HG03039 (cell line): ENCODE measurements around the gene PLOD1.
"Not testable (repeated sequence)": the region's sequence is repeated elsewhere in the genome, so short reads cannot be mapped to it uniquely, and the experiment has no call there.

Experiments
- ATAC-seq: cut with Tn5 transposase; IDR thresholded peaks from one replicate; pipeline ENCODE4 v1.9.1; 2021; ENCODE audit warnings: mild to moderate bottlenecking, moderate library complexity; ENCODE audit not compliant: unreplicated experiment

PLOD1 gene

GRCh38 chr1:11912000-11912399 lies 22.5 kb upstream of the PLOD1 start:
- ATAC-seq, result no peak

- ATAC-seq, result not testable (repeated sequence)
Observed at GRCh38 chr1:11912482-11913216, 21.9 kb upstream of the PLOD1 start.

GRCh38 chr1:11913291-11913690 lies 21.2 kb upstream of the PLOD1 start:
- no peak for ATAC-seq

- no peak for ATAC-seq
Observed at GRCh38 chr1:11914024-11914423, 20.5 kb upstream of the PLOD1 start.

- no peak for ATAC-seq
Observed at GRCh38 chr1:11918799-11919519, 15.6 kb upstream of the PLOD1 start.

GRCh38 chr1:11919621-11920020 lies 14.9 kb upstream of the PLOD1 start:
- ATAC-seq, result no peak

GRCh38 chr1:11920239-11920903 lies 14.1 kb upstream of the PLOD1 start:
- ATAC-seq, result no peak

- ATAC-seq, result no peak
Observed at GRCh38 chr1:11921022-11921421, 13.5 kb upstream of the PLOD1 start.

- no peak for ATAC-seq
Observed at GRCh38 chr1:11923069-11923826, 11.3 kb upstream of the PLOD1 start.

- no peak for ATAC-seq
Observed at GRCh38 chr1:11923827-11924113, 10.7 kb upstream of the PLOD1 start.

- no peak for ATAC-seq
Observed at GRCh38 chr1:11924334-11925195, 10.0 kb upstream of the PLOD1 start.

GRCh38 chr1:11925196-11925937 lies 9.2 kb upstream of the PLOD1 start:
- peak; percentile 8 for ATAC-seq

- peak; percentile 27 for ATAC-seq
Observed at GRCh38 chr1:11925938-11926292, 8.6 kb upstream of the PLOD1 start.

- ATAC-seq, result no peak
Observed at GRCh38 chr1:11927866-11928592, 6.5 kb upstream of the PLOD1 start.

GRCh38 chr1:11929849-11930248 lies 4.7 kb upstream of the PLOD1 start:
- no peak for ATAC-seq

GRCh38 chr1:11930571-11931445 lies 3.7 kb upstream of the PLOD1 start:
- ATAC-seq, result no peak

- ATAC-seq, result no peak
Observed at GRCh38 chr1:11931845-11932244, 2.7 kb upstream of the PLOD1 start.

- no peak for ATAC-seq
Observed at GRCh38 chr1:11935057-11935412, 518 bp downstream of the PLOD1 start.
